WTC11 (cell line): ENCODE results near the gene LNX1.

Experiments
- CBFB ChIP-seq: sonication (generic); formaldehyde crosslinking; IDR thresholded peaks from 2 replicates; pipeline ENCODE4 v1.8.1; 2022; ENCODE audit warnings: mild to moderate bottlenecking, low read depth, missing genetic modification reagents
- CREB1 ChIP-seq: sonication (generic); formaldehyde crosslinking; IDR thresholded peaks from 2 replicates; pipeline ENCODE4 v1.8.0; 2023; ENCODE audit warnings: mild to moderate bottlenecking, missing genetic modification reagents
- NR3C1 ChIP-seq: sonication (generic); formaldehyde crosslinking; conservative IDR thresholded peaks from 2 replicates; pipeline ENCODE4 v1.8.1; 2023; ENCODE audit warnings: low read depth, mild to moderate bottlenecking, missing genetic modification reagents
- ZNF232 ChIP-seq: sonication (generic); formaldehyde crosslinking; IDR thresholded peaks from 2 replicates; pipeline ENCODE4 v1.8.0; 2022; ENCODE audit warnings: mild to moderate bottlenecking, missing genetic modification reagents
- ZNF423 ChIP-seq: fragments of 250-450 bp; sonication (Bioruptor Pico); IDR thresholded peaks from 2 replicates; pipeline ENCODE4 v2.1.2; 2022; ENCODE audit warnings: mild to moderate bottlenecking, moderate library complexity
- TF ChIP-seq, protein P1 (sequence below): sonication (generic); formaldehyde crosslinking; IDR thresholded peaks from 2 replicates; pipeline ENCODE4 v1.8.0; 2022; ENCODE audit warnings: mild to moderate bottlenecking, missing genetic modification reagents
- TF ChIP-seq, protein P2 (sequence below): sonication (generic); formaldehyde crosslinking; IDR thresholded peaks from 2 replicates; pipeline ENCODE4 v1.8.1; 2022; ENCODE audit warnings: missing genetic modification reagents, borderline replicate concordance
- TF ChIP-seq, protein P3 (sequence below): fragments of 200-600 bp; IDR thresholded peaks from 2 replicates; pipeline ENCODE4 v1.8.0; 2022; ENCODE audit warnings: antibody characterized with exemption
- TF ChIP-seq, protein P4 (sequence below): sonication (generic); formaldehyde crosslinking; IDR thresholded peaks from 2 replicates; pipeline ENCODE4 v1.8.0; 2022; ENCODE audit warnings: mild to moderate bottlenecking, missing genetic modification reagents
- TF ChIP-seq, protein P5 (sequence below): fragments of 250-450 bp; sonication (Bioruptor Pico); IDR thresholded peaks from 2 replicates; pipeline ENCODE4 v1.8.0; 2021; ENCODE audit warnings: mild to moderate bottlenecking

DNA sequence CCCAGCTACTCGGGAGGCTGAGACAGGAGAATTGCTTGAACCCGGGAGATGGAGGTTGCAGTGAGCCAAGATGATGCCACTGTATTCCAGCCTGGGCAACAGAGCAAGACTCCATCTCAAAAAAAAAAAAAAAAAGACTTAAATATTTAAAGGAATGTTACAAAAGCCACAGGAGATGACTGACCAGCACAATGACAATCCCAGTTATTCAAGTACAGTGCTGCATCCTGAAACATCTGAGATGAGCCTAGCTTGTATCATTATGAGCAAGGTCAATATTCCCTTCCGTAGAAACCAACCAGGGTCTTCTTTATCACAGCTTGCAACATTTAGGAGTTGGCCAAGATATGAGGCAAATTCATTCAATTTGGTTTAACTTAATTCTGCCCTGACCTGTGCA is 38.6 kb downstream of the LNX1 start:
- TF ChIP-seq, protein P1, sequence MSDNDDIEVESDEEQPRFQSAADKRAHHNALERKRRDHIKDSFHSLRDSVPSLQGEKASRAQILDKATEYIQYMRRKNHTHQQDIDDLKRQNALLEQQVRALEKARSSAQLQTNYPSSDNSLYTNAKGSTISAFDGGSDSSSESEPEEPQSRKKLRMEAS (CRISPR knock-in tag) = no peak
- TF ChIP-seq ZNF423 (CRISPR knock-in tag) = no peak
- TF ChIP-seq, protein P2, sequence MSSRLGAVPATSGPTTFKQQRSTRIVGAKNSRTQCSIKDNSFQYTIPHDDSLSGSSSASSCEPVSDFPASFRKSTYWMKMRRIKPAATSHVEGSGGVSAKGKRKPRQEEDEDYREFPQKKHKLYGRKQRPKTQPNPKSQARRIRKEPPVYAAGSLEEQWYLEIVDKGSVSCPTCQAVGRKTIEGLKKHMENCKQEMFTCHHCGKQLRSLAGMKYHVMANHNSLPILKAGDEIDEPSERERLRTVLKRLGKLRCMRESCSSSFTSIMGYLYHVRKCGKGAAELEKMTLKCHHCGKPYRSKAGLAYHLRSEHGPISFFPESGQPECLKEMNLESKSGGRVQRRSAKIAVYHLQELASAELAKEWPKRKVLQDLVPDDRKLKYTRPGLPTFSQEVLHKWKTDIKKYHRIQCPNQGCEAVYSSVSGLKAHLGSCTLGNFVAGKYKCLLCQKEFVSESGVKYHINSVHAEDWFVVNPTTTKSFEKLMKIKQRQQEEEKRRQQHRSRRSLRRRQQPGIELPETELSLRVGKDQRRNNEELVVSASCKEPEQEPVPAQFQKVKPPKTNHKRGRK (CRISPR knock-in tag) = no peak
- TF ChIP-seq, protein P3, sequence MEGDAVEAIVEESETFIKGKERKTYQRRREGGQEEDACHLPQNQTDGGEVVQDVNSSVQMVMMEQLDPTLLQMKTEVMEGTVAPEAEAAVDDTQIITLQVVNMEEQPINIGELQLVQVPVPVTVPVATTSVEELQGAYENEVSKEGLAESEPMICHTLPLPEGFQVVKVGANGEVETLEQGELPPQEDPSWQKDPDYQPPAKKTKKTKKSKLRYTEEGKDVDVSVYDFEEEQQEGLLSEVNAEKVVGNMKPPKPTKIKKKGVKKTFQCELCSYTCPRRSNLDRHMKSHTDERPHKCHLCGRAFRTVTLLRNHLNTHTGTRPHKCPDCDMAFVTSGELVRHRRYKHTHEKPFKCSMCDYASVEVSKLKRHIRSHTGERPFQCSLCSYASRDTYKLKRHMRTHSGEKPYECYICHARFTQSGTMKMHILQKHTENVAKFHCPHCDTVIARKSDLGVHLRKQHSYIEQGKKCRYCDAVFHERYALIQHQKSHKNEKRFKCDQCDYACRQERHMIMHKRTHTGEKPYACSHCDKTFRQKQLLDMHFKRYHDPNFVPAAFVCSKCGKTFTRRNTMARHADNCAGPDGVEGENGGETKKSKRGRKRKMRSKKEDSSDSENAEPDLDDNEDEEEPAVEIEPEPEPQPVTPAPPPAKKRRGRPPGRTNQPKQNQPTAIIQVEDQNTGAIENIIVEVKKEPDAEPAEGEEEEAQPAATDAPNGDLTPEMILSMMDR = no peak
- no peak for TF ChIP-seq ZNF232
- TF ChIP-seq, protein P4, sequence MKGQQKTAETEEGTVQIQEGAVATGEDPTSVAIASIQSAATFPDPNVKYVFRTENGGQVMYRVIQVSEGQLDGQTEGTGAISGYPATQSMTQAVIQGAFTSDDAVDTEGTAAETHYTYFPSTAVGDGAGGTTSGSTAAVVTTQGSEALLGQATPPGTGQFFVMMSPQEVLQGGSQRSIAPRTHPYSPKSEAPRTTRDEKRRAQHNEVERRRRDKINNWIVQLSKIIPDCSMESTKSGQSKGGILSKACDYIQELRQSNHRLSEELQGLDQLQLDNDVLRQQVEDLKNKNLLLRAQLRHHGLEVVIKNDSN (CRISPR knock-in tag) = no peak
- no peak for TF ChIP-seq CREB1 (CRISPR knock-in tag)
- TF ChIP-seq, protein P5, sequence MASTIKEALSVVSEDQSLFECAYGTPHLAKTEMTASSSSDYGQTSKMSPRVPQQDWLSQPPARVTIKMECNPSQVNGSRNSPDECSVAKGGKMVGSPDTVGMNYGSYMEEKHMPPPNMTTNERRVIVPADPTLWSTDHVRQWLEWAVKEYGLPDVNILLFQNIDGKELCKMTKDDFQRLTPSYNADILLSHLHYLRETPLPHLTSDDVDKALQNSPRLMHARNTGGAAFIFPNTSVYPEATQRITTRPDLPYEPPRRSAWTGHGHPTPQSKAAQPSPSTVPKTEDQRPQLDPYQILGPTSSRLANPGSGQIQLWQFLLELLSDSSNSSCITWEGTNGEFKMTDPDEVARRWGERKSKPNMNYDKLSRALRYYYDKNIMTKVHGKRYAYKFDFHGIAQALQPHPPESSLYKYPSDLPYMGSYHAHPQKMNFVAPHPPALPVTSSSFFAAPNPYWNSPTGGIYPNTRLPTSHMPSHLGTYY (CRISPR knock-in tag) = no peak
- TF ChIP-seq CBFB = no peak
- TF ChIP-seq NR3C1 (CRISPR knock-in tag) = no peak
